SJSA1 (cell line): ENCODE measurements around the gene CLEC17A. TPM values are rescaled to one million over a fixed set of nuclear protein-coding genes. Genes with fewer than 3 reads are reported as not detected.
"Not testable (repeated sequence)": the region's sequence is repeated elsewhere in the genome, so short reads cannot be mapped to it uniquely, and the experiment has no call there.

Source experiments
- DNase-seq, 2 experiments: peaks; one replicate each; pipeline ENCODE4 v3.0.0-alpha.2; 2015 to 2020; ENCODE audit warnings: low spot score in 2 of 2, low read depth in 1 of 2
- H3K27ac ChIP-seq: fragments of 250-450 bp; sonication (Bioruptor Pico); 2 replicates; pipeline ENCODE4 v1.5.1; 2020; ENCODE audit warnings: mild to moderate bottlenecking, moderate library complexity
- H3K27me3 ChIP-seq: fragments of 250-450 bp; sonication (Bioruptor Pico); replicated peaks from 2 replicates; pipeline ENCODE4 v1.5.1; 2020; ENCODE audit warnings: mild to moderate bottlenecking, moderate library complexity
- H3K36me3 ChIP-seq: fragments of 250-450 bp; sonication (Bioruptor Pico); 2 replicates; pipeline ENCODE4 v1.5.1; 2020; ENCODE audit warnings: mild to moderate bottlenecking
- H3K4me1 ChIP-seq: fragments of 250-450 bp; sonication (Bioruptor Pico); replicated peaks from 2 replicates; pipeline ENCODE4 v1.6.1; 2021; ENCODE audit warnings: mild to moderate bottlenecking
- H3K4me3 ChIP-seq: fragments of 250-450 bp; sonication (Bioruptor Pico); 2 replicates; pipeline ENCODE4 v1.5.1; 2020; ENCODE audit warnings: mild to moderate bottlenecking
- H3K9me3 ChIP-seq: fragments of 250-450 bp; sonication (Bioruptor Pico); replicated peaks from 2 replicates; pipeline ENCODE4 v1.5.1; 2020; ENCODE audit warnings: mild to moderate bottlenecking
- total RNA-seq: library from RNA; depleted of rRNA; stranded (reverse); fragments of >200 nt; shearing (Covaris generic); gene quantifications from 2 replicates; pipeline ENCODE4 v1.2.3, GENCODE V29; 2014

CLEC17A gene
- total RNA-seq, 1 experiment from 2014 or later: 0.18 TPM

GRCh38 chr19:14563989-14564651 is 18.8 kb upstream of the CLEC17A start:
- Histone ChIP-seq H3K27ac (no peak overlapping the region), H3K4me3 (no peak overlapping the region), H3K9me3 (no peaks in the 10 kb centered on the region), H3K4me1 (no peaks in the 10 kb centered on the region), H3K36me3 (peaks cover 43% of the 10 kb centered on the region), H3K27me3 (no peaks in the 10 kb centered on the region)
- no peak for DNase-seq

GRCh38 chr19:14564652-14565297 is 18.1 kb upstream of the CLEC17A start:
- H3K9me3 ChIP-seq, H3K4me3 ChIP-seq, H3K27me3 ChIP-seq, H3K27ac ChIP-seq, H3K4me1 ChIP-seq, DNase-seq: not testable (repeated sequence)
- peaks cover 49% of the 10 kb centered on the region for H3K36me3 ChIP-seq

- no peaks in the 10 kb centered on the region for H3K9me3 ChIP-seq
- no peak for DNase-seq
- H3K27me3 ChIP-seq: no peaks in the 10 kb centered on the region
- H3K4me1 ChIP-seq: no peaks in the 10 kb centered on the region
- no peak overlapping the region for H3K4me3 ChIP-seq
- peaks cover 51% of the 10 kb centered on the region for H3K36me3 ChIP-seq
- H3K27ac ChIP-seq: no peak overlapping the region
These were observed 17.6 kb upstream of the CLEC17A start for GRCh38 chr19:14565298-14565679.

GRCh38 chr19:14565765-14566711 is 16.8 kb upstream of the CLEC17A start:
- H3K27ac ChIP-seq: no peak overlapping the region
- no peak overlapping the region for H3K4me3 ChIP-seq
- peaks cover 57% of the 10 kb centered on the region for H3K36me3 ChIP-seq
- no peaks in the 10 kb centered on the region for H3K27me3 ChIP-seq
- DNase-seq: no peak
- no peaks in the 10 kb centered on the region for H3K9me3 ChIP-seq
- peaks cover 6% of the 10 kb centered on the region for H3K4me1 ChIP-seq

GRCh38 chr19:14566712-14567077 is 16.2 kb upstream of the CLEC17A start:
- DNase-seq: no peak
- peaks cover 8% of the 10 kb centered on the region for H3K4me1 ChIP-seq
- peaks cover 61% of the 10 kb centered on the region for H3K36me3 ChIP-seq
- H3K27ac ChIP-seq: no peak overlapping the region
- no peaks in the 10 kb centered on the region; the same call in 1 of the 2 replicates for H3K9me3 ChIP-seq
- no peak overlapping the region for H3K4me3 ChIP-seq
- H3K27me3 ChIP-seq: no peaks in the 10 kb centered on the region

- H3K36me3 ChIP-seq: peaks cover 63% of the 10 kb centered on the region
- H3K27me3 ChIP-seq: no peaks in the 10 kb centered on the region
- H3K9me3 ChIP-seq: no peaks in the 10 kb centered on the region; the same call in 1 of the 2 replicates
- DNase-seq: no peak
- no peak overlapping the region for H3K4me3 ChIP-seq
- H3K4me1 ChIP-seq: peaks cover 8% of the 10 kb centered on the region
- H3K27ac ChIP-seq: no peak overlapping the region
These were observed 15.8 kb upstream of the CLEC17A start for GRCh38 chr19:14567079-14567478.

- Histone ChIP-seq H3K36me3 (peaks cover 42% of the 10 kb centered on the region), H3K27me3 (no peaks in the 10 kb centered on the region), H3K27ac (no peak overlapping the region), H3K4me1 (peaks cover 8% of the 10 kb centered on the region), H3K9me3 (no peaks in the 10 kb centered on the region; the same call in 1 of the 2 replicates), H3K4me3 (peak overlapping the region; percentile 99)
- DNase-seq: no peak
These were observed 11.9 kb upstream of the CLEC17A start for GRCh38 chr19:14570864-14571527.

GRCh38 chr19:14571695-14572490 is 11.0 kb upstream of the CLEC17A start, which contains the start of gene NDUFB7:
TSS of gene NDUFB7 (minus strand) at chr19:14572066. CDS start at chr19:14572000, 66 bp downstream.
- H3K27me3 ChIP-seq: no peaks in the 10 kb centered on the region
- H3K9me3 ChIP-seq: no peaks in the 10 kb centered on the region; the same call in 1 of the 2 replicates
- H3K4me1 ChIP-seq: peaks cover 8% of the 10 kb centered on the region
- peak within 1 kb of the TSS; percentile 99 for H3K4me3 ChIP-seq
- peaks cover 37% of the 10 kb centered on the region for H3K36me3 ChIP-seq
- H3K27ac ChIP-seq: no peak within 1 kb of the TSS
- DNase-seq: peak; percentile 87 to 93

- H3K36me3 ChIP-seq: peaks cover 11% of the 10 kb centered on the region
- no peak overlapping the region for H3K27ac ChIP-seq
- H3K27me3 ChIP-seq: no peaks in the 10 kb centered on the region
- H3K9me3 ChIP-seq: no peaks in the 10 kb centered on the region; the same call in 1 of the 2 replicates
- no peak for DNase-seq
- H3K4me1 ChIP-seq: peaks cover 8% of the 10 kb centered on the region
- no peak overlapping the region for H3K4me3 ChIP-seq
These were observed 7.4 kb upstream of the CLEC17A start for GRCh38 chr19:14575428-14575980.

GRCh38 chr19:14576363-14576762 is 6.5 kb upstream of the CLEC17A start:
- peaks cover 4% of the 10 kb centered on the region for H3K36me3 ChIP-seq
- no peak overlapping the region for H3K27ac ChIP-seq
- H3K9me3 ChIP-seq: no peaks in the 10 kb centered on the region; the same call in 1 of the 2 replicates
- H3K4me1 ChIP-seq: no peaks in the 10 kb centered on the region; the same call in 1 of the 2 replicates
- no peak overlapping the region for H3K4me3 ChIP-seq
- DNase-seq: no peak
- no peaks in the 10 kb centered on the region for H3K27me3 ChIP-seq

GRCh38 chr19:14577264-14577663 is 5.6 kb upstream of the CLEC17A start:
- H3K36me3 ChIP-seq: no peaks in the 10 kb centered on the region
- H3K9me3 ChIP-seq: no peaks in the 10 kb centered on the region
- no peak overlapping the region for H3K27ac ChIP-seq
- H3K4me3 ChIP-seq: no peak overlapping the region
- no peaks in the 10 kb centered on the region for H3K27me3 ChIP-seq
- DNase-seq: no peak
- no peaks in the 10 kb centered on the region for H3K4me1 ChIP-seq

- no peaks in the 10 kb centered on the region for H3K4me1 ChIP-seq
- H3K27me3 ChIP-seq: no peaks in the 10 kb centered on the region
- DNase-seq: no peak
- no peak overlapping the region for H3K27ac ChIP-seq
- H3K9me3 ChIP-seq: no peaks in the 10 kb centered on the region
- no peak overlapping the region for H3K4me3 ChIP-seq
- H3K36me3 ChIP-seq: no peaks in the 10 kb centered on the region
These were observed 4.9 kb upstream of the CLEC17A start for GRCh38 chr19:14577885-14578427.
